HG03196 (cell line): ENCODE results near the gene CAV2.
"Not testable (repeated sequence)": the region's sequence is repeated elsewhere in the genome, so short reads cannot be mapped to it uniquely, and the experiment has no call there.

Source experiments
- ATAC-seq: cut with Tn5 transposase; IDR thresholded peaks from one replicate; pipeline ENCODE4 v1.9.1; 2021; ENCODE audit not compliant: unreplicated experiment

The CAV2 gene

DNA sequence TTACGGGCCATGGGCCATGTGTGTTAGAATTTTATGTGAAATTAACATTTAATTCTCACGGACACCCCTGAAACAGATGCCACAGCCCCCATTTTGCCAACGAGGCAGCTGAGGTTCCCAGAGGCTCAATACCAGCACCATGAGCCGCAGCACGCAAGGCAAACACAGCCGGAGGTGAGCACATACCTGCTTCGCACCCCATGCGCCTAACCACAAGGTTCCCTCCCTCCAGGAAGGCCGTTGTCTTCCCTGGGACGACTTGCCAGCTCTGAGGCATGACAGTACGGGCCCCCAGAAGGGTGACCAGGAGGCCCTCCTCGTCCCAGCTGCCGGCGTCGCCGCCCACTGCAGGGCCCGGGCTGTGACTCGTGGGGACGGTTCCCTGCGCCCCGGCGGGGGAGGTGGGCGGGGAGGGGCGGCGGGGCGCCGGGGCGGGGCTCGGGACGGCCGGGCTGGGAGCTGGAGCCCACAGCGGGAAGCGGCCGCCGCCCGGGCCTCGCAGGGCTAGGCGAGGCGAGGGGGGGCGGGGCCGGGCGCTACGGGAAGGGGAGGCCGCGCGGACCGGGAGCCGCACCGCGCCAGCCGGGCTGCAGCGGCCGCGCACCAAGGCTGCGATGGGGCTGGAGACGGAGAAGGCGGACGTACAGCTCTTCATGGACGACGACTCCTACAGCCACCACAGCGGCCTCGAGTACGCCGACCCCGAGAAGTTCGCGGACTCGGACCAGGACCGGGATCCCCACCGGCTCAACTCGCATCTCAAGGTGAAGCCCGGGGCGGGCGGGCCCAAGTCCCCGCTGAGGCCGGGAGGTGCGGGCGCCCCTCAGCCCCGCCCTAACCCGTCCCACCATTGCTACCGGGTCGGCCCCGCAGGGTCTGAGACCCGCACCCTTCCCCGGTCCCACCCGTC is at the start of gene CAV2:
CAV2 (plus strand) TSS at position 571 of the 910 bp plus-strand sequence; CDS start at position 615, 44 bp downstream.
- peak; percentile 34 for ATAC-seq

DNA sequence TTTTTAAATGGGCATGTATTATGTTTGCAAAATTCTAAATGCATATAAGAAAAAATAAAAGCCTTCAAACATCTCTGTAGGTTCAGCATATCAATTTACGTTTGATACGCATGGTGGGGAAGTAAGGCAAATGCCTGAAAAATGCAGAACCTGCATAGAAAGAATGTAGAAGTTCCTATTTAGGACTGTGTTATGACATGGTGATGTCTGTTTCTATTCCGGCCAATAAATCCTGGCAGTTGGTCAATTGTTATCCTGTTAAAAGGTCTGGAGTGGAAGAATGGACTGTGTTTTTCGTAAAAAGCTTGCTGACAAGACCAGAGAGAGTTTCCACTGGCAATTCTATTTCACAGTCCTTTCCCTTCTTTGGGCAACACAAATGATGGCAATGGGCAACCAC is 49.6 kb upstream of the CAV2 start:
- no peak for ATAC-seq

- no peak for ATAC-seq
Measured at GRCh38 chr7:116451957-116452729, 47.4 kb upstream of the CAV2 start.

DNA sequence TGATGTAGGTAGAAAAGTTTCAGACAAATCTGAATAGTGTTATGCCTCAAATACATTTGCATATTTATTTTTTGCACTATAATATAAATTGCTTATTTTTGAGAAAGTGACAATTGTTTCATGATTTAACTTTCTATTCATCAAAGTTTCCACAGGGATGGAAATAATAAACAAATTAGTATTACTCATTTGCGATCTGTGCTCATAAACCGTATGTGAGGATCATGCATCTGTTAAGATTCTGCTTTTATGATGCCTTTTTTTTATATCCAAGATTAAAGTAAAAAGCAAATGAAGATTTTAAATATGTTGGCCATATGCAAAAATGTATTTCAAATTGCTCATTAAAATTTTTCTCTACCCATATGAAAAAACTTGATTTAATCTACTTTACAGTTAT is 45.2 kb upstream of the CAV2 start:
- ATAC-seq, result no peak

- ATAC-seq, result no peak
Measured at GRCh38 chr7:116455009-116455408, 44.5 kb upstream of the CAV2 start.

DNA sequence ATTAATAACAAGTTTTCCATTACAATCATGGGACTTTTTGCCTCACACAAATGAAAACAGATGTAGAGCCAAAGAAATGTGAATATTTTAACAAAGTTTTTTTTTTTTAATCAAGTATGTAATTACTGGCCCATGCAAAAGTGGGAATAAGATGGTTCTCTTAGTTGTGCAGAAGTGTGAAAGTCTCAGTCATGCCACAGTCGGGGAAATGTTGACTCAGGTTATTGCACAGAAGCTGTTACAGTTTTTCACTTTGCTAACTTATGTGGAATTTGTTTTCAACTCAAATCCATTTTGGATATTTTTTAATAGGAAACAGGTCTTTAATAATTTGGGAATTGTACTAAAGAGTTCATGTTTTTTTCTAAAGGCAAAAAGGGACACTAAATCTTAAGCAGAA is 44.0 kb upstream of the CAV2 start:
- ATAC-seq, result no peak

DNA sequence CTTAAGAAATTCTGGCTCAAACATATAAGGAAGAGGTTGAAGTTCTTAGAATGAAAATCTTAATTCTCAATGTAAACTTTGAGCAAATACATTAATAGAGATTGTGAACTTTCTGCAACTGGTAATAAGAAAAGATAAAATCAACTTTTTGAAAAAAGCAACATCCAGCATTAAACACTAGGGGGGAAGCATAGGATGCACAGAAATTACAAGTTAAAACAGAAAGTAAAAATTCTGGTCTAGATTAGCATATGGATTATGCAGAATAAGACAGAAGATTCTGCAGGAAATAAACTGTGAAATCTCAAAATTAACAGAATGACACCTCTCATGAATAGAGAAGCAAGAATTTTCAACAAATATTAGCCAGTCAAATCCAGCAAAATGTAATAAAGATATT is 38.0 kb upstream of the CAV2 start:
- no peak for ATAC-seq

DNA sequence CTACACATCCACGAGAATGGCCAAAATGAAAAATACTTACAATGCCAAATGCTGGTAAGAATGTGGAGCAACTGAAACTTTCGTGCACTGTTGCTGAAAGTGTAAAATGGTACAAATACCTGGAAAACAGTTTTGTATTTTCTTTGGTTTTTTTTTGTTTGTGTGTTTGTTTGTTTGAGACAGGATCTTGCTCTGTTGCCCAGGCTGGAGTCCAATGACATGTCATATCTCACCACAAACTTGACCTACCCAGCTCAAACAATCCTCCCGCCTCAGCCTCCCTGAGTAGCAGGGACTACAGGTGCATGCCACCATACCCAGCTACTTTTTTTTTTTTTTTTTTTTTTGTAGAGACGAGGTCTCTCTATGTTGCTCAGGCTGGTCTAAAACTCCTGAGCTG is 35.6 kb upstream of the CAV2 start:
- ATAC-seq, result no peak

- no peak for ATAC-seq
Measured at GRCh38 chr7:116464375-116464774, 35.2 kb upstream of the CAV2 start.

- ATAC-seq, result no peak
Measured at GRCh38 chr7:116465125-116465524, 34.4 kb upstream of the CAV2 start.

- ATAC-seq, result no peak
Measured at GRCh38 chr7:116468534-116468933, 31.0 kb upstream of the CAV2 start.

DNA sequence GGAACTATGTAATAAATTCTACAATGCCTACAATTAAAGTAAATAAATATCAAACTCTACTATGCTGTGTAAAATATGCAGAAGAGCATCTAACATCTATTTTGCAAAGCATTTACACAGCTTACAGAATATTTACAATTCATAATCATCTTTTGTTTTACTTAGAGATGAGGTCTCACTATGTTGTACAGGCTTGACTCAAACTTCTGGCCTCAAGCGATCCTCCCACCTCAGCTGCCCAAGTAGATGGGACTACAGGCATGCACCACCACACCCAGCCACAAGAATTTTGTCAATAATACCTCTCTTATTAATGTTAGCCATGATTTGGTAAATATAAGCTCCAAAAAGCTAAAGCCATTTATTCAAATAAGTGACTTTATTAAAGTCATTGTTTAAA is 21.9 kb upstream of the CAV2 start:
- ATAC-seq, result no peak

DNA sequence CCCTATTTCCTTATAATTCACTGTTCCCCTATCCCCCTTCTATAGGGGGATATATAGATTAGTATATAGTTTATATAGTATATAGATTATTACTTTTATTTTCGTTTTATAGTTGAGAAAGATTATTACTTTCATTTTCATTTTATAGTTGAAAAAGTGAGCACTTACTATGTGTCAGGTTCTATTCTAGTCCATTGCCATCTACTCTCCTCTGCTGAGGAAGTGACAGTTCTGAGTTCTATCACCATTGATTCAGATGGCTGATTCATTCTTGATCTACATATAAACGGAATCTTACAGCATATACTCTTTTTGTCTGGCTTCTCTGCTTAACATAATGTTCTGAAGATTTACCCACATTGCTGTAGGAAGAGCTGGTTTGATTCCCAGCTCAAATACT is 20.7 kb upstream of the CAV2 start:
- ATAC-seq, result no peak

GRCh38 chr7:116483271-116483942 is 16.1 kb upstream of the CAV2 start:
- ATAC-seq, result no peak

- ATAC-seq, result not testable (repeated sequence)
Measured at GRCh38 chr7:116484389-116484788, 15.1 kb upstream of the CAV2 start.

GRCh38 chr7:116487907-116488521 is 11.5 kb upstream of the CAV2 start:
- ATAC-seq, result no peak

GRCh38 chr7:116490351-116490750 is 9.2 kb upstream of the CAV2 start:
- no peak for ATAC-seq

- no peak for ATAC-seq
Measured at GRCh38 chr7:116491887-116492653, 7.5 kb upstream of the CAV2 start.

DNA sequence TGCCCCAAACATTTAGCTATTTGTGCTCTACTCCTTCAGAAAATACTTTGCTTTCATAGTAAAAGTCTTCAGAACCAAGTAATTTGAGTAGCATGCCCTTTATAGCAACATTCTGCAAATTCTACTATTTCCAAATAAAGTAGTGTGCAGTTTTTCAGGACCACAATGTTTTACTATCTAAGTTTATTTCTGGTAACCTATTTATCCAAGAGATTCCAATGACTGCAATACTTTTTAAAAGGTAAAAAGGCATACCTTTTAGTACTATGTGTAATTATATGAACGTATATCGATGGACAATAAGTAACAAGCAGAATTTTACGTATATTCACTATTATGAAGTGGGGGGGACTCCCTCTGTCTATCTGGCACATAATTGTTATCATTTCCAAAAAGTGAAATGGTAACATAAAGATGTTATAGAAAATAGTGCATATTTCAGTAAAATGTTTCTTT is 6.9 kb upstream of the CAV2 start:
- ATAC-seq, result no peak

DNA sequence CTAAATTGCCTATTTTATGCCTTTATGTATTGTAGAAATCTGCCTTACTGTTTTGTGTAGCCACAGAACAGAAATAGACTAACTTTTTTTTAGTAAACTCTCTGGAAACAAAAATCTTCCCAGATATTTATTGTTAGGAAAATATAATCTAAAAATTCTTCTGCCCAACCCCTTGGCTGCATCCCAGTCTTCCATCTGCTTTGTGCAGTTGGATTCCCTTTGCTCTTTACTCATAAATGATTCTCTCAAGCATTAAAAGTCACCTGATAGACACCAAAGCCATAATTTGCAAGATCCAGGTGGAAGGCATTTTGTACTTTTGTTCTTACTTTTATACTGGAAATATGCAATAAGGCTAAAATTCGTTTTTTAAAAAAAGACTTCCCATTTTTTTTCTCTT is 6.1 kb upstream of the CAV2 start:
- no peak for ATAC-seq
